Right forelimb (tissue), 1 donor: ENCODE data around the gene TREM2.
"Not testable (repeated sequence)": the region's sequence is repeated elsewhere in the genome, so short reads cannot be mapped to it uniquely, and the experiment has no call there.

Experiments used
- DNase-seq: peaks from one replicate; pipeline ENCODE4 v3.0.0-alpha.2; 2018

TREM2 gene

DNA sequence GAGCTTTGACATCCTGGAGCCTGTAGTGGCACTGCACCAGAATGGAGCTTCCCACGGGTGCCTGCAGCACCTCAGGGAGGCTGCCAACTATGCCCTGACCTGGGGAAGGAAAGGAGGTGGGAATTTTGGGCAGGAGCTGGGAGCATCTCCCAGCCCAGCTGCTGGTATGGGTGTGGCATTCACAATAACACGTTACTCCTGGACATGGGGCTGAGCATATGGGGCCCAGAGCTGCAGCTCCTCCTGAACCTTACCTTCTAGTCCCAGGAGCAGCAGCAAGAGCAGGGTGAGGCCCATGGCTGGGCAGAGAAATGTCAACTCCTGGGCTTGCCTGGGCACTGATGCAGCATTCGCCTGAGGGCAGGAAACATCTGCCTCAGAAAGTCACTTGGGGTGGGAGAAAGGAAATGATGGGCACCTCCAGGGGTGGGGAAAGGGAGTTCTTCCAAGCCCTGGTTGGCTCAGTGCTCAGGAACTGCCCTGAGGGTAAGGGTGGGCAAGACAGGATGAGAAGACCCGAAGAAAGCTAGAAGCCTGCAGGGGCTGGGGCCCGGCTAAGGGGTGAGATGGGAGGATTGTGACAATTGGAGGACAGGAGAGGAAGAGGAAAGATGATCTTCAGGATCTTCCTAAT is 8.8 kb downstream of the TREM2 start, which contains the start of gene TREML1:
Gene TREML1, minus strand, starts transcription at position 356 of the 634 bp plus-strand sequence. Its CDS starts 59 bp downstream, at position 297.
- DNase-seq, result no peak

DNA sequence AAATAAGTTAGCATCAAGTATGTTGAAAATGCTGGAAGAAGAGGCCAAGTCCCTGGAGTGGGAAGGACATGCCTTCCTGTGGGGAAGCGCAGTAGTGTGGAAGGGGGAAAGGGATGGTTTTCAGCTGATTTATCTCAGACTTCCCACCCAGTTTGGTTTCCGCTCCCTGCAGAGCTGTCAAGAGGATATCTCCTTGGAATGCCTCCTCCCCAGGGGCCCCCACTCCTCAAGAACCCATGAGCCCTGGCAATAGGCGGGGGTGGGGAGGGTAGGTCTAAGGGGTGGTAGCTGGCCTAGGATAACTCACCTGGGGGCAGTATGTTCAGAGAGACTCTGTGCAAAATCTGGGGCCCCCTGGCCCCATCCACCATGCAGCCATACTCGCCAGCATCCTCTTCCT is 9.5 kb downstream of the TREM2 start:
- DNase-seq, result no peak

DNA sequence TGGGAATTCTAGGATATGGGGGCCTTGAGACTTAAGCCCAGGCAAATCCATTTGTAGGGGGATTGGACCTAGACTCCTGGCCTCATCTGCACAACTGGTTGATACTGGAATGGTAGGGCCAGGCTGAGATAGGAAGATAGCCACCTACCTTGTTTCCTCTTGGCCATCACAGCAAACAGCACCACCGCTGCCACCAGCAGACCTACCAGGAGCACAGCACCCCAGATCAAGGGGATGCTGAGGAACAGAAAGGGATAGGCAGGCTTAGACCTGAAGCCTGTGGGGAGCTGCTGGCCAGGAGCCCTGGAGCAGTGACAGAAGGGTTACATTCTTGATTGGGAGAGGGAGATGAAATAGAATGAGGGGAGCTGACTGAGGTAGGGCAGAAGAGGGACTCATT is 12.2 kb downstream of the TREM2 start:
- no peak for DNase-seq

DNA sequence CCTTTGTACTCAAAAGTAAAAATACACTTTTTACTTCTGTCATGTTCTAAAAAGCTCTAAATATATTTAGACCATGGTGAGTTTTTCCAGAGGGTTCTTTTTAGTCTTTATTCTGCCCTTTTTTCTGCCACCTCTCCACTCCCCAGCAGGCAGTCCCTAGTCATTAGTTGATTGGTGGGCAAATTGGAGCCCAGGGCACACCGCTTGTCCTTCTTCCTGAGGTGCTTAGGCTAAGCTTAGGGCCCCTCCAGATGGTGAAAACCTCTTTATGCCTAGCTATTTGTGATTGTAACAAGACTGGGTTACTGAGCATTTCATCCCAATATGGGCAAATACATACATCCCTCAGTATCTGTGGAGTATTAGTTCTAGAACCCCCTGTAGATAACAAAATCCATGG is 15.0 kb downstream of the TREM2 start:
- no peak for DNase-seq

DNA sequence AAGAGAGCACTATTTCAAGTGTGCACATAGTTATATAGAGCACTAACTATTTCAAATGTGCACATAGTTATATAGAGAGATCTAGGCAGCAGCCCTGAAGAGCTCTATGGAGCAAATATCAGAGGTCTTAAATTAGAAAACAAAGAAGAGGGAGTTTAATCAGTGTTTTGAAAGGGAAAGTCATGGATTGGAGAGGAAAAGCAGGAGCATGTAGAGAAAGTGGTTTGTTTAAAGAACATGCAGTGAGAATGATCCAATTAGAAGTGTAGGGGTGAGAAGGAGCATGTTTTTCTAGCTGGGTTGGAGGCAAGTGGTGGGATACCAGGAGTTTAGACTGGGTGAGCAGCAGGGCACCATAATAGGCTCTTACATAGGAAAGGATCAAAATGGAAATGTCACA is 26.0 kb downstream of the TREM2 start:
- no peak for DNase-seq

DNA sequence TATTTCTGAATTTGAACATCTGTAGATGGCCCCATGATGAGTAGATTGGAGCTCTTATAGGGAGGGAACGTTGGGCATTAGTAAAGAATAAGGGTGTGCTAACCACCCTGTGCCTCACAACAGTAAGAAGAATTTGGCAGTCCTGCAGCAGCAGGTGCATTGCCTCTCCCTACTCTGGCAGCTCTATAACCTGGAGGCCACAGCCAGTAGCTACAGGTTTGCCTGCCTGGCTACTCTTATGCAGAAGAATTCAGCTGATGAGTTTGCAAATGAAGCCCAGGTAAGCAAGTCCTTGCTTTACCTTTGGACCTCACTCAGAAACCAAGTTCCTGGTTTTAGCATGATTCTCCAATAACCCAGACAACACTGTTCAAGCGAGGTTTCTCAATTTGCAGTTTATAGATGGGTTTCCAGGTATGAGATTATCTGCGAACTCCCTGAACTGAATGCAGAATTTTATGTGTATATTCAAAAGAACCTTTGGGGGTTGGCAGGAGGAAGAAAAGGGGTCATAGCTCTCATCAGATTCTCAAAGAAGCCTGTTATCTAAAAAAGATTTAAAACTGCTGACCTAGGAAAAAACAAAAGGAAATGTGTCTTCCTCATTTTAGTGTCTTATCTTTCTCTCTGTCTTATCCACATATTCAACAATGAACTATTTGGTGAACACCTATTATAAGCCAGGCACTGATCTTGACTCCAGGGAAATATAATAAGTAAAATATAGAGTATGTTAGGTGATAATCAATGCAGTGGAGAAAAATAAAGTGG is 27.7 kb downstream of the TREM2 start:
- DNase-seq, result no peak

DNA sequence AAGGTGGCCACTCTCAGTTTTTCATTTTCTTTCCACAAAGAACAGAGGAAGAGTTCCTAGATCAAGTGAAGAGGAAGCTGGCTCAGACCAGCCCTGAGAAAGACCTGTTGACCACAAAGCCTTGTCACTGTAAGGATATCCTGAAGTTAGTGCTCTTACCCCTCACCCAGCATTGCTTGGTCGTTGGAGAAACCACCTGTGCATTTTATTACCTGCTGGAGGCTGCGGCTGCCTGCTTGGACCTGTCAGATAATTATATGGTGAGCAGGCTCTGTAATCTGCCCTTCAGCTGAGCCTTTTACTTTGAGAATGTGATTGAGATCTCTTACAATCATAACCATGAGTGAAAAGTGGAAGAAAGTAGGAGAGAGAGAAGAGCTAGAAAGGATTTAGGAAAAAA is 30.7 kb downstream of the TREM2 start:
- no peak for DNase-seq

DNA sequence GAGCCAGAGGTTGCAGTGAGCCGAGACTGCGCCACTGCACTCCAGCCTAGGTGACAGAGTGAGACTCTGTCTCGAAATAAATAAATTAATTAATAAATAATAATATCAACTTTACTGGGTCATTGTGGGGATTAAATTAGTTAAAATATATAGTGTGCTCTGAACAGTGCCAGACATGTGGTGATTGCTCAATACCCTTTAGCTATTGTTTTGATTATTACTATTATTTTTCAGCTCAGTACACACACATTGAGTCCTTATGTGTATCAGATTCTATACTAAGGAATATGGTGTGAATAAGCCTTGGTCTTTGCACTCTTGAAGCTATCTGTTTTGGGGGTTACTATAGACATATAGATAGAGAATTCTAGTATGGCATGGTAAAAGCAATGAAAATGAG is 37.6 kb downstream of the TREM2 start:
- no peak for DNase-seq

DNA sequence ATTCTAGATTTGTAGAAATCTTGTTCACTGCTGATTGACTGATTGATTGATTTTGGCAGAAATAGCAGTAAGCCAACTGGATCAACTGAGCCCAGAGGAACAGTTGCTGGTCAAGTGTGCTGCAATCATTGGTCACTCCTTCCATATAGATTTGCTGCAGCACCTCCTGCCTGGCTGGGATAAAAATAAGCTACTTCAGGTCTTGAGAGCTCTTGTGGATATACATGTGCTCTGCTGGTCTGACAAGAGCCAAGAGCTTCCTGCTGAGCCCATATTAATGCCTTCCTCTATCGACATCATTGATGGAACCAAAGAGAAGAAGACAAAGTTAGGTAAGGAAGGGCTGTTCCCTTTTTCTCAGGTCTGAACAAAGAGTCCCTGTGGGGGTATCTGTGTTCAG is 40.0 kb downstream of the TREM2 start:
- DNase-seq, result no peak

DNA sequence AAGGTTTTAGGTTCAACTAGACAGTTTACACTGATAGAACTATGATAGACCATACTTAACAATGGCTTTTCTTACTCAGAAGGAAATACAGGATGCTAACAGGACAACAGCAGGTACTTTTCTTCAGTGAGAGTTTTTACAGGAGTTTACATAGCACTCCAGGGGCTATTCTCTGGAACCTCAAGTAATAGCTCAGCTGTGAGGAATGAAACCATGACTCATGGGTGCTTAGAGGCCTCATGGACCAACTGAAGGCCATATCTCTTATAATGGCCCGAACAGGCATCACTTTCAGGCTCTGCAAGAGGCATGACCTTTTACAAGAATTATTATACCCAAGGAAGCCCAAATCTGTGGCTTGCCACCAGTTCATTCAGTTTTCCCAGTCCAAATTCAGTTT is 40.5 kb downstream of the TREM2 start:
- DNase-seq, result no peak

DNA sequence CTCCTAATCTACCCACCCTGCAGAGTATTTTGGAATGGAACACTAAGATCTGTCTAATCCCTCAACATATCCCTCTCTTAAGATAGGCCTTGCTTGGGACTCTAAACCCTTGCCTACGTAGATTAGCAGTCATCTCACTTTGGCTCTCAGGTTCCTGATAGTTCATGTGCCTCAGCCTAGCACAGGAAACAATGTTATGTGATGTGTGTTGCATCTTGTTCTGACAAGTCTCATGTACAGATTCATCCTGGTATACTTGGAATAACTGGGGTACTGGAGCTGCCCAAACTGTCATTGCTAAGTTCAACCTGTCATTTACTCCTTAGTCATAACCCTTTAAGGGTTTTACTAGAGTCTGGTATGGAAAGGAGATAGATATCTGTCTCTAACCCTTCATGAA is 42.9 kb downstream of the TREM2 start:
- no peak for DNase-seq

DNA sequence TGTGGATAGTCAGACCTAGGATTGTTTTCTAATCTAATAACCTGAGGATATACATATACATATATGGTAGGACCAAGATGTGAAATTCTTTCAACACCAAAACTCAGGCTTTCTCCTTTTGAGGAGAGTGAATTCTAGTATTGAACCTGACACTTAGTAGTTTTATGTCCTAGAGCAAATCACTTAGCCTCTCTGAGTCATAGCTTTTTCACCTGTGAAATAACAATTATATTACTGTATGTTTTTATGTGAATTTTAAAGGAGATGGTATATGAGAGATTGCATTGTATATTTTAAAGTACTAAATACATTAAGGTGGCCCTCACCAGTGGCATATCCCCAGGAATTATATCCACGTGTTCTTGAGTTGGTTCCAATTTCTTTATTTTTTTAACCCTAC is 43.4 kb downstream of the TREM2 start:
- no peak for DNase-seq

DNA sequence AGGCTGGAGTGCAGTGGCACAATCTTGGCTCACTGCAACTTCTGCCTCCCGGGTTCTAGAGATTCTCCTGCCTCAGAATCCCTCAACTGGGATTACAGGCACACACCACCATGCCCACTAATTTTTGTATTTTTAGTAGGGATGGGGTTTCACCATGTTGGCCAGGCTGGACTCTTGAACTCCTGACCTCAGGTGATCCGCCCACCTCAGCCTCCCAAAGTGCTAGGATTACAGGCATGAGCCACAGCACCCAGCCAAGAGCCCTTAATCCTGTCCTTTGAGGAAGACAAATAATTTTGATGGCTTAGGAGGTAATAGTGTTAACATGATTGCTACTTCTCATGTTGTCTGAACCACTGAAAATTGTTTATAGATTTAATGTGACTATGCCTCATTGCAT is 47.9 kb downstream of the TREM2 start:
- DNase-seq, result not testable (repeated sequence)

DNA sequence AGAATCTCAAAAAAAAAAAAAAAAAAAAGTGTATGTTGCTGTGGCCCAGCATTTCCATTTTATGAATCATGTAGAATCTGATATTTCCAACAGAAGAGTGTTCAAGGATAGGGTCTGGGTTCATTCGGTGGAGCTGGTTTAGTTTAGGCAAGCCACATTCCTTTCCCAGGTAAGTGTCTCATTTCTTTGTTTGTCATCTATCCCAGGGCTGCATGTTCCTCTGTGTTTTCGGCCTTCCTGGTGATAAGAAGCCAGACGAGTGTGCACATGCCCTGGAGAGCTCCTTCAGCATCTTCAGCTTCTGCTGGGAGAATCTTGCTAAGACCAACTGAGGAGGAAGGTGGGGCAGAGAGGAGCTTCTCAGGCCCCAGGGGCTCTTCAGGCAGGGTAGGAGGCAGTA is 51.9 kb downstream of the TREM2 start:
- DNase-seq, result no peak
